CMK (cell line): Measurements from ENCODE around the gene ATP7B.
A peak's percentile ranks its signal among the peaks of the same experiment; 100 is the strongest.
"Not testable (repeated sequence)": the region's sequence is repeated elsewhere in the genome, so short reads cannot be mapped to it uniquely, and the experiment has no call there.

Experiments used
- DNase-seq: peaks from one replicate; pipeline ENCODE4 v3.0.0-alpha.2; 2010; ENCODE audit warnings: low read depth

ATP7B gene

DNA sequence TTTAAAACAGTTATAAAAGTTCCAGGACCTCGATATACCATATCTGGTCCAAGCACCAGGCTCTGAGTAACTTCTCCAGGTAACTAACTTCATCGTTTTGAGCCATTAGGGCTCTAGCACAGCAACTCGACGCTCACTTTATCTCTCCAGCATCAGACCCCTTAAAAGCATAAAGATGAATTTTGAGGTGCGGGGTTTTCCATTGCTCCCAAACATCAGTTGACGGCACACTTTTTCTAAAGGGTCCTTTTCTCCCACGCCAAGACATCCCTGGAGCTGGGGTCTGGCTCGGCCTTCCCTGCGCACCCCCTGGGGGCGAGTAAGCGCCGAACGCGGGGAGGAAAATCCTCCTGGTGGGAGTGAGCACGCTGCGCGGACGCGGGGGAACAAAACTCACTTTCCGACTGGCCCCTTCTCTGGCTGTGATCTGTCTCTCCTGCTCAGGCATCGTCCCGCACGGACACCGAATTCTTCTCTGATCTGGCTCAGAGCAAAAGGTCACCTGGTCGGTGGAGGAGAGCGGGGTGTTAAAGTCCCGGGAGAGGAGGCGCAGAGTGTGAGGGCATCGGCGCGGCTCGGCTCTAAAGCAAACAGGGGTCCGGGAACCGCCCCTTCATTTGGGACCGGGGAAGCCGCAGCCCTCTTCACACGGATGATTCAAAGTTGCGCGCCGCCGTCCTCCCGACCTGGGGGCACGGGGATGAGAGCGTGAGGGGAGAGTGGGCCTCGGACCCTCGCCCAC, at the start of gene ATP7B:
Gene ATP7B (minus strand): TSS at position 561 of the 742 bp plus-strand sequence. CDS start 113 bp downstream, at position 448.
- no peak for DNase-seq

DNA sequence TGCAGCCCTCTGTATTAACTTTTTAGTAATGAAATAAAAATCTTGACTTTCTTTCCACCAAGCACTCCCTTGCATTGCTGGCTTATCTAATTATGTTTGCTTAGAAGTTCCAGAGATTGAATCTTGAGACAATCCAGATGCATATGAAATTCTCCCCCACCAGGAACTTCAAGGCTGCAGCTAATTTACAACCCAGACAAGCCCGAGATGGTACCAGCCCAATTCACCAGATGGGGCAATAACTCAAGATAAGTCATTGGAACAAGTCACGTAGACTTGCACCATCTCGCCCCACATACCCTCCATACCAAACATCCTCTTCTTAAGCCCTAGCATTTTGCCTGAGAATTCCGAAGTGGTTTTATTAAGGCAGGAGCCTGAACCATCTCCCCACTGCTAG, 42.2 kb upstream of the ATP7B start:
- DNase-seq = no peak

DNA sequence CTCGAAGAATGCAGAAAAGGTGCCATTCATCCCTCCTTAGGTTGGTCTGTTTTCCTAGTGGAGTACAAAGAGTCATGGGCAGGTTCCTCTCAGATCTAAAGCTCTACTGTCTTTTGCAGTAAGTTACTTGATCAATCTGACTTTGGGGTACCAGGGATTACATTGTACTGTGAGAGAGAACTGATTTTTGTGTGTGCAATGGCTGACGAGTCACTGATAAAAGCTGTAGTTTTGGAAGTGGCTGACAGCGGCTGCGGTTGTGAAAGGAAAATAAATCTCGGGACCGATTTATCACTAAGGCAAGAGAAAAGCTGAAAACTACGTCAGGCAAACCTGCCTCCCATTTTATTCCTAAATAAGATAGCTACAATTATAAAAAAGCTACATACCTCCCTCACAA, 40.1 kb upstream of the ATP7B start:
- no peak for DNase-seq

DNA sequence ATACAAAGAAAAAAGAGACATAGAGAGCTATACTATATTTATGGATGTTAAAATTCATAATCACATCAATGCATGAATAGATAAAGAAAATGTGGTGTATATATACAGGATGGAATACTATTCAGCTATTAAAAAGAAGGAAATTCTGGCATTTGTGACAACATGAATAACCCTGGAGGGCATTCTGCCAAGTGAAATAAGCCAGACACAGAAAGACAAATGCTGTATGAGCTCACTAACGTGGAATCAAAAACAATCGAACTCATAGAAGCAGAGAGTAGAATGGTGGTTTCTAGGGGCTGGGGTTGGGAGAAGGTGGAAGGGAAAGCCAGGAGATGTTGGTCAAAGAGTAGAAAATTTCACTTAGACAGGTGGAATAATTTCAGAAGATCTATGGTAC, 37.3 kb upstream of the ATP7B start:
- no peak for DNase-seq

DNA sequence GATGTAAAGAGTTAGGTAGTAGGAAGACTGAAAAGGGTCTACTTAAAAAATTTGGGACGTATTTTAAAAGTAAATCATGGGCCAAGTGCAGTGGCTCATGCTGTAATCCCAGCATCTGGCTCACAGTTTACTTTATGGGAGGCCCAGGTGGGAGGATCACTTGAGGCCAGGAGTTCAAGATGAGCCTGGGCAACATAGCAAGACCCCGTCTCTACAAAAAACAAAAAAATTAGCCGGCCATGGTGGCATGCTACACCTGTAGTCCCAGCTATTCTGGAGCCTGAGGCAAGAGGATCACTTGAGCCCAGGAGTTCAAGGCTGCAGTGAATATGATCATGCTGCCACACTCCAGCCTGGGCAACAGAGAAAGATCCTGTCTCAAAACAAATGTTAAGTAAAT, 36.2 kb upstream of the ATP7B start:
- no peak for DNase-seq

DNA sequence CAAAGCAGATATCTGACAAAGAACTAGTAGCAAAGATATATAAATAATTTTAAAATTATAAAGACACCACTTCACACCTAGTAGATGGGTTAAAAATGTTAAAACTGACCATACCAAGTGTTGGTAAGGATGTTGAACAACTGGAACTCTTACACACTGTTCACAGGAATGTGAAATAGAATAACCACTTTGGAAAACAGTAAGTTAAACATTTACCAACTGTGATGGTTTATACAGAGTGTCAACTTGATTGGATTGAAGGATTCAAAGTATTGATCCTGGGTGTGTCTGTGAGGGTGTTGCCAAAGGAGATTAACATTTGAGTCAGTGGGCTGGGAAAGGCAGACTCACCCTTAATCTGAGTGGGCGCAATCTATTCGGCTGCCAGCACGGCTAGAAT, 32.4 kb upstream of the ATP7B start:
- no peak for DNase-seq

DNA sequence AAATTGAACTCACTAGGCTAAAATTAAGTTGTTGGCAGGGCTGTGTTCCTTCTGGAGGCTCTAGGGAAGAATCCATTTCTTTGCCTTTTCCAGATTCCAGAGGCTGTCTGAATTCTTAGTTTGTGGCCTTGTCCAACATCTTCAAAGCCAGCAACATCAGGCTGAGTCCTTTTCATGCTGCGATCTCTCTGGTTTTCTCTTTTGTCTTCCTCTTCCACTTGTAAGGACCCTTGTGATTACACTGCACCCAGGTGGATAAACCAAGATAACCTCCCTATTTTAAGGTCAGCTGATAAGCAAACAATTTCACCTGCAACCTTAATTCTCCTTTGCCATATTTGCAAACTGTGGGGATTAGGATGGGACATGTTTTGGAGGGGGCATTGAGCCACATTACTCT, 24.8 kb upstream of the ATP7B start:
- no peak for DNase-seq

DNA sequence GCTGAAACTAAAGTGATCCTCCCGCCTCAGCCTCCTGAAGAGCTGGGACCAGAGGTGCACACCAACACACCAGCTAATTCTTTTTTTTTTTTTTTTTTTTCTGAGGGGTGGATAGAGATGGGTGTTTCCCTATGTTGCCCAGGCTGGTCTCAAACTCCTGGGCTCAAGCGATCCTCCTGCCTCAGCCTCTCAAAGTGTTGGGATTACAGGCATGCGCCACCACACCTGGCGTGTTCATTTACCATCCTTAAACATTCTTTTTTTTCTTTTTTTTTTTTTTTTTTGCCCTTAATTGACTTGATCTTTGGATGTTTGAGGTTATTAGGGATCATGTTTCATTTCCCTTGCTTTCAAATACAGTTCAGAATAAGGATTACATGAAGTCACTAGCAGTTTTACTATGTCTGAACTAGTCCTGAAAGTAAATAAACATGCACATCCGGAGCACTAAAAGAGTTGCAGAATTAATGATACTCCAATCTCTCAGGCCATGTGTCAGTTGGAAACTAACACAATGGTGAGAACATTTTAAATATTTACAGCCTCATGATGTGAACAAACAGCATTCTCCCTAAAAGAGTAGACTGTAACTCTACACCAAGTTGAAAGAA, 23.5 kb upstream of the ATP7B start:
- DNase-seq = no peak

DNA sequence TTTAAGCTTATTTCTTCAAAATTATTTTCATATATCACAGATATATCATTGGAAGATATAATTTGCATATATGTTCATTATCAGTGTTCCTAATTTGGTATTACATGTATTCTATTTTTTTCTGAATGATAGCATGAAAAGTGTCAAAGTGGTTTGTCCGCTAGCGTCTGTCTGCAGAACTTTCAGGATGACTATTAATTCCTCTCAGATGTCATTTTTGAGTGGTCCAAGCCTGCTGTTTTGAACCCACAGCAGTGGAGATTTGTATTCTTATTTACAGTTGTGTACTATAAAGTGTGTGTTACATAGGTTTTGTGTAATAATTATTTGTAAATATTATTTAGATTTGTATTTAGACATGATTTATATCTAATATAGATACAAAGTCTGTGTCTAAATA, 21.8 kb upstream of the ATP7B start:
- DNase-seq = no peak

DNA sequence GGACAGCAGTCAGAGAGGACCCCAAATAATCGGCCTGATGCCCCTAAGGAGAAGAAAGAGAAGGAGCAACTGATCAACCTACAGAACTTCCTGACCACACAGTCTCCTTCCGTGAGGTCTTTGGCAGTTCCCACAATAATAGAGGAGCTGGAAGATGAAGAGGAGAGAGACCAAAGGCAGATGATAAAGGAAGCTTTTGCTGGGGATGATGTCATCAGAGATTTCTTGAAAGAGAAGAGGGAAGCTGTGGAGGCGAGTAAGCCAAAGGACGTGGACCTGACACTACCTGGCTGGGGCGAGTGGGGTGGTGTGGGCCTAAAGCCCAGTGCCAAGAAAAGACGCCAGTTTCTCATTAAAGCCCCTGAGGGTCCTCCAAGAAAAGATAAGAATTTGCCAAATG, 19.2 kb upstream of the ATP7B start:
- not testable (repeated sequence) for DNase-seq

DNA sequence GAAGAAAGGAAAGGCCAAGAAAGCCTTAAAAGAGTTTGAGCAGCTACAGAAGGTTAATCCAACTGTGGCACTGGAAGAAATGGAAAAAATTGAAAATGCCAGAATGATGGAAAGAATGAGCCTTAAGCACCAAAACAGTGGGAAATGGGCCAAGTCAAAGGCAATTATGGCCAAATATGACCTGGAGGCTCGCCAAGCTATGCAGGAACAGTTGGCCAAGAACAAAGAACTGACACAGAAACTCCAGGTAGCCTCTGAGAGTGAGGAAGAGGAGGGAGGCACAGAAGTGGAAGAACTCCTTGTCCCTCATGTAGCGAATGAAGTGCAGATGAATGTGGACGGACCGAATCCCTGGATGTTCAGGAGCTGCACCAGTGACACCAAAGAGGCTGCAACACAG, 18.3 kb upstream of the ATP7B start:
- no peak for DNase-seq

DNA sequence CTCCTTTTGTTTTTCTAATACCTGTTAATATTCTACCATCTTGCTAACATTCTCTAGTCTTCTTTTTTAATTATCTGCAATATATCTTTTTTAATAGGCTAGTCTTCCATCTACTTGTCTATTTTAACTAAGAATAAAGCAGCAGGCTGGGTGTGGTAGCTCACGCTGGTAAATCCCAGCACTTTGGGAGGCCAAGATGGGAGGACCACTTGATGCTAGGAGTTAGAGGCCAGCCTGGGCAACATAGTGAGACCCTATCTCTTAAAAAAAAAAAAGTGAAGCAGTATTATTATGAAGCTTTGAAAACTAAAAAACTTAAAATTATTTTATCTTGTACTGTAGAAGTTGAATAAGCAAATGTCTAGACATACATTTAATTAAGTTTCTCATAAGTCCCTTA, 16.6 kb upstream of the ATP7B start:
- DNase-seq = no peak

DNA sequence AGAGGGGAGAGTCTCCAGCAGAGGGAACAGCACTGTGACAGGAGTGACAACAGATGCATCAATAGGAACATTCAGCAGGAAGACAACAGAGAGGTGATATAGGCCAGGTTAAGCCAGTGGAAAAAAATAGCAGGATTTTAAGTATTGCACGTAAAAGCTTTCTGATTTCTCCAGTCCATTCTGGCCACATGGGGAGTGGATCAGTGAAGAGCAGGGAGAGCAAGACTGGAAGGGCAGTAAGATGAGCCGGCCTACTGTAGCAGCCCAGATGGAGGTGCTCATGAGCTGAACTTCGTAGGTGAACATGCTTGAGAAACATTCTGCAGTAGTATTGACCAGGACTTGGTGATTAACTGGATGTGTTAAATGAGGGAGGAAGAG, 15.0 kb upstream of the ATP7B start:
- DNase-seq = no peak

DNA sequence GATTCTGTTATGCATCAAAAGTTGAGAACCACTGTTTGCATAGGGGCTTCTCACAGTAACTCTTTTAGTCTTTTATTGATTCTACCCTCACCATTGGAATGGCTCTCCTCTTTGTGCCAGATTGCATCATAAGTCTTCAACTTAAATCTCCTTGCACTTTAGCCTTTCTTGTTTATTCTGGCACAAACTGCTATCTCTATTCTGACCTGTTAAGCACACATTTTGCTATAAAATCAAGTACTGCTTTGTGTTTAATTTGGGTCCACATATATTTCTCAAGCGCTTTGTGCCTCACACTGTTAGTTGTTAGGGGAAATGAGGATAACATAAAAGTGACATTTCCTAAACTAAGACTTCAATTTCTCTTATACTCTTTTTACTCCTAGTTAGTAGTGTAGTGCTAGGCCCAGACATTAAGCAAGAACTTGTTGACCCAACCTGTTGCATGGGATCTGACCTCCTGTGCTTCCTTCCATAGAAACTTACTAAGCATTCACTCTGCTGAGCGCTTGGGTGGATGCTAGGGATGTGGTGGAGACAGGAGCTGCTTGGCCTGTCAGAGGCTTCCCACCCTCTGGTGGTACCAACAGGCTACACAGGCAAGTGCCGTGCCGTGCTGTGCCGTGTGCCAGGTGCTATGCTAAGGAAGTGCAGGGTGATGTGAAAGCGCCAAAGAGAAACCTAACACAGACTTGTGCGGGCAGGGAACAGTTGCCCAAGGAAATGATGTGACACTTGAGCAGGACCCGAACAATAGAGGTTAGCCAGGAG, 14.4 kb upstream of the ATP7B start:
- no peak for DNase-seq

DNA sequence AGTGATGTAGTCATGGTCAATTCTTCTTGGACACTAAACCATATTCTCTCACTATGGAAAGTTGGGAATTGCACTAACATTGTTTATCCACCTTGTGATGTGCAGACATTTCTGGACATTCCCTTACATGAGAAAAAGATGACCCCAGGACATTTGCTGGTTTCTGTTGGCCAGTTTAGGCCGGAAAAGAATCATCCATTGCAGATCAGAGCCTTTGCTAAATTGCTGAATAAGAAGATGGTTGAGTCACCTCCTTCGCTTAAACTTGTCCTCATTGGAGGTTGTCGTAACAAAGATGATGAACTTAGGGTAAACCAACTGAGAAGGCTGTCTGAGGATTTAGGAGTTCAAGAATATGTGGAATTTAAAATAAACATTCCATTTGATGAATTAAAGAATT, 13.2 kb upstream of the ATP7B start, which contains the start of gene UTP14C:
Gene UTP14C (plus strand): TSS at position 211 of the 400 bp plus-strand sequence. CDS start 4,114 bp downstream, outside the sequence.
- DNase-seq = no peak

DNA sequence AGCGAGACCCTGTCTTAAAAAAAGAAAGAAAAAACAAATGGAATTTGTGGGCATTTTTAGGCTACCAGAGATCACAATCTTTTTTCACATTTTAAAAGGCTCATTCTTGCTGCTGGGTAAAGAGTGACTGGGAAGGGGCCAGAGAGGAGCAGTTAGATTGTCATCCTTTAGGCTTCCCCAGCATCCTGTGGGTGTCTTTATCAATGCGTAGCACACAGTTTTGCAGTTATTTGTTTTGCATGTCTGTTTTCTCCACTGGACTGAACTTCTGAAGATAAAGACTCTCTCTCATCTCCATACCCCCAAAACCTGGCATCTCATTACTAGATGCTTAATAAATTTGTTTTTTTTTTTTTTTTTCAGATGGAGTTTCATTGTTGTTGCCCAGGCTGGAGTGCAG, 11.1 kb upstream of the ATP7B start:
- peak; percentile 81 for DNase-seq

DNA sequence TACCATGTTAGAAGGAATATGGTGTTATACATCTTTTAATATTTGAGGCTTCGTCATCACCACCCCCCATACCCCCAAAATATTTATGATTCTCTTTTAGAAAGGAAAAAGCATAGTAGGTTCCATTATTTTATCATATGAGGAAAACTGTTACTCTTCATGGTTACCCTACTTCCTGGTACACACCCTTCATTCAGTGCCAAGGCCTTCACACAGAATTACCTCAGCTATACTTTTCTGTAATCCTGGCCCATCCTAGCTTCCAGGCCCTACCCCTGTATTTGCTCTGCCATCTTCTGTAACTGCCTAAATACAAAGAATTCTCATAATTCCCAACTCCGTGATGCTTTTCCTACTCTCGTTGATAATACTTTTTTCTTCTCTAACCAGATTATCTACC, 8.9 kb upstream of the ATP7B start:
- no peak for DNase-seq

DNA sequence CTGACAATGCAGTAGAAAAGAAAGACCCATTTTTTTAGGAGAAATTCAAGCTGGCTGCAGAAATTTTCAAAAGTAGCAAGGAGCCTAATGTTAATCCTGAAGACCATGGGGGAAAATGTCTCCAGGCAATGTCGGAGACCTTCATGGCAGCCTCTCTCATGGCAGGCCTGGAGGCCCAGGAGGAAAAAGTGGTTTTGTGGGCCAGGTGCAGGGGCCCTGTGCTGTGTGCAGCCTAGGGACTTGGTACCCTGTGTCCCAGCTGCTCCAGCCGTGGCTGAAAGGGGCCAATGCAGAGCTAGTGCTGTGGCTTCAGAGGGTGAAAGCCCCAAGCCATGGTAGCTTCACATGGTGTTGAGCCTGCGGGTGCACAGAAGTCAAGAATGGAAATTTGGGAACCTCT, 5.0 kb upstream of the ATP7B start:
- no peak for DNase-seq

DNA sequence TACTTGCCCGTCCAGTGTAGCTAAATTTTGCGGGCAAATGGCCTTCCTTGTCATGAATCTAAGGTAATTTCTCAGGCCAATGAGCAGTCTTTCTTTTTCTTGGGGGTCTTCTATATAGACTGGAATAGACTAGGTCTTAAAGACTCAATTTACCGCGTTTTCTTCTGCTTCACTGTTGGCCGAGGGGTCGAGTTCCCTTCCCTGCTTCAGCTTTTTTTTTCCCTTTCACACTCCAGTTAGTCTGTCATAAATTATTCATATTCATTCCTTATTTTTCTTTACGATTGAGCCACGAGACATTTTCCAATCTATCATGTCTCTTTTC, 1.2 kb upstream of the ATP7B start:
- DNase-seq = no peak

DNA sequence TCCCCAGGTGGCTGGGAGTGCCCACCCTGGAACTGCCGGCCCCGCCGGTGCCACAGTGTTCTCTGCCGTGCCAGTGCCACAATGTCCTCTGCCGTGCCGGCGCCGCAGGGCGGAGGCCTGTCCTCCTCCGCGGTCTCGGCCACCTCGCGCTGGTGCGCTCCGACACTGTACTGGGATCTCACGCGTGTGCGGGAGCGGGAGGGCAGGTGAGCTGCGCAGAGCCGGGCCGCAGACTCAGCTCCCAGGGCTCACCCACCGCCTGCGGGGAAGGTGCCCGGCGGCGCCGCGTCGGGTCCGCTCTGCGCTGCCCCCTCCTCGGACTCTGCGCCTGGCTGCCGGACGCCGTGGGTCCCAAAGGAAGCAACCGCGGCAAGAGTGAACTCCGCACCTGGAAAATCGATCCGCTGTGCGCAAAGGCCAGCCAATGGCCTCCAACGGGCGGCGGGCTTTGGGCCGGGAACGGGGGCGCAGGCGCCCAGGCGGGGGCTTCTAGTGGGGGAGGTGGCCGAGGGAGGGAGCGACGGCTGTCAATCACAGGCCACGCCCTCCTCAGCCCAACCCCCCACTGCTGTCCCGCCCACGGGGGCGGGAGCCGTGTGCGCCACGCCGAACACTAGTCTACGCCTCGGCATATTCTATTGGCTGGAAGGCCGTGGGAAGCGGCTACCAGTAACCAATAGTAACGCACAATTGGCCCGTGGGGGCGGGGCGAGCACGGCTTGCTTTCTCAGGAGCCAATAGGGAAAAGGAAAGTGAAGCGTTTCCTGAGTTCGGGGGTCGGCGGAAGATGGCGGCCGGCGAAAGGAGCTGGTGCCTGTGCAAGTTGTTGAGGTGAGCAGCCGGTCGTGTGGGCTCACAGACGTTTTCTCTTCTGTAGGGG, 622 bp upstream of the ATP7B start, which contains the start of gene ALG11:
Gene ALG11 (plus strand): TSS at position 767 of the 880 bp plus-strand sequence. CDS start 21 bp downstream, at position 788.
- peak; percentile 98 for DNase-seq

DNA sequence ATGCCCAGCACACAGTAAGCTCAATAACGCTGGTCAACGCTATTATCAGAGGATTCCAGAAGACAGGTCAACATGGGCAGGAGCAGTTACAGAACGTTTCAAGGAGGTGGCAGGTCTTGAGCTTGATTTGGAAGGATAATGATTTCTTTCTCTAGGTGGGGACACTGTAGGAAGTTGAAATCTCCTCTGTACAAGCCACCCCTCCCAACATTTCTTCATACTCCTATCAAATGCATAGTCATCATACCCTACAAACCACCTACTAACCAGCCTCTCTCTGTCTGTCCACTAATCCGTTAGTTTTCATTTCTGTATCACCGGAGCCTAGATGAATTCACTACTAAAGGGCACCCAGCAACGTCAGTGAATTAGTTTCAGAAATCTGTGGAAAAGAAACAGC, 1.3 kb downstream of the ATP7B start:
- DNase-seq = no peak
